K562 treated with DMSO at 1 percent for 24 hours (cell line): ENCODE data around the gene DNAAF1. TPM values are rescaled to one million over a fixed set of nuclear protein-coding genes. Genes with fewer than 3 reads are reported as not detected.

Experiments
- total RNA-seq: library from RNA; unstranded; fragments of 300-600 nt; gene quantifications from 2 replicates; pipeline ENCODE4 v1.2.3, GENCODE V29; 2022; ENCODE audit warnings: low read depth; ENCODE audit not compliant: insufficient read depth

The DNAAF1 gene
- 0.12 TPM in 1 of 2 replicates, not detected in the other for total RNA-seq

GRCh38 chr16:84144859-84145639, at the start of gene DNAAF1, which contains the start of gene HSDL1:
Gene DNAAF1 (plus strand): TSS chr16:84145308. CDS start chr16:84145441, 133 bp downstream.
Gene HSDL1 (minus strand): TSS chr16:84145177. CDS start chr16:84131321, 13,856 bp downstream.

DNA sequence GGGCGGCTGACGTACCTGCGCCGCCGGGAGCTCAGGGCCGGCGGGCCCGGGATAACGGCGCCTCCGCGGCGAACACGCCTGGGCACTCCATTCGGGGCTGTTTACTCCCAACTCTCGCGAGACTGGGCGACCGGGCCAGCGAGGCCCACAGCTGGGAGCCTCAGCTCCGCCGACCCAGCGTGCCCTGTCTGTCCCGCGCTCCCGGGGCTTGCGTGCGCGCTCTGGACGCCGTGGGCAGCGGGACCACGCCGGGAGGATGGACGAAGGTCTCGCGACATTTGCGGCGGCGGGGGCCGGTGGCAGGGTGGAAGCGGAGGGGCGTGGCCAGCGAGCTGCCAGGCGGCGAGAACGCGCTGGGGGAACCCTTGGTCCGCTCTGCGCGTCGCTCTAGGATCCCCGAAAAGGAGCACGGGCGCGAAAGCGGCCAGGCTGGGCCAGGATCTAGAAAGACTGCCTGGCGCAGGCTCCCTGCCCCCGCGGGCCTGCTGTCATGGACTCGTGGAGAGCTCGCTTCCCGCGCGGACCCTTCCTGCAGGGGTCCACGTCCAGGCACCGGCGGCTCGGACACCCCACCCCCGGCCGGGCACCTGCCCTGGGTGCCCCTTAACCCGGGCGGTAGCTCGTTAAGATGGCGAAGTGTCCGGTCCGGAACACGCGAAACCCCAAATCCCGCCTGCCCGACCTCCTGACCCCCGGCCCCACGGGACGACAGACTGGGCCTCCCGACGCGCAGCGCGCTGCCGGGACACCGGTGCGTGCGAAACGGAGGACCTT, 28.2 kb upstream of the DNAAF1 start, which contains the start of gene MBTPS1:
Gene MBTPS1, minus strand, starts transcription at position 223 of the 774 bp plus-strand sequence. CDS start 15,159 bp downstream, outside the sequence.

DNA sequence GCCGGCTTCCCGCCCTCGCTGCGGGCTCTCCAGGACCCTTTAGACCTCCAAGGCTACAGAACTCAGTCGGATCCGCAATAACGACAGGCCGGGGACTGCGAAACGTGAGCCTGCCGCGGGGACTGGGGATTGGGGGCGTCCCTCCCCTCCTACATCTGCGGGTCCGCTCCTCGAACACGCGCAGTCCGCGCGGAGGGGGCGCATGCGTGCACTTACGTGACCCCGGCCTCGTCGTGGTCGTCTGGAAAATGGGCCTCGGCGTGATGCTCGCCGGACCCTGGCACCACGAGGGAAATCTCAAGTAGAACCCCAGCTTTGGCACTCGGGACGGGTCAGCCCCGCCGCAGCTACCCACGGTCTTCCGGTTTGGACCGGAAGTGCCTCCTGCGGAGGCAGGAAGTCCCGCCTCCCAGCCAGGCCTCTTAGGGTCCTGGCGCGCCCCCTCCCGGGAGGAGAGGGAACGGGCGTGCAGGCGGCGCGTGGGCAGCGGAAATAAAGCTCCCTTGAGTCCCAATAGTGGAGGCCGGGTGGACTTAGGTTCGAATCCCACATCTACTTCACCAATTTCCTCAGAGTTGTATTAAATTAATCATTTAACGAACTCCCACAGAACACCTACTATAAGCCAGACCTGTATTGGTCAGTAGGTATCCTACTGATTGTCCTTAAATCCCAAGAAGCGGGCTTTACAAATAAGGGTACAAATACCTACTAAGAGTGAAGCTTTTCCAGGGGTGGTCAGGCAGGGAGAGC, 41.8 kb downstream of the DNAAF1 start, which contains the start of gene TAF1C:
Gene TAF1C, minus strand, starts transcription at position 373 of the 753 bp plus-strand sequence. CDS start 2,069 bp downstream, outside the sequence.

GRCh38 chr16:84190731-84191388, 45.8 kb downstream of the DNAAF1 start, which contains the start of gene ADAD2:
Gene ADAD2 (plus strand): TSS chr16:84191157. CDS start chr16:84191231, 74 bp downstream.

Other genes with a start within 250 kb of the DNAAF1 start
- 2.1 and 2.3 TPM in 2 replicates for gene MLYCD, start 246.2 kb upstream of the DNAAF1 start, total RNA-seq
- 24.3 and 28.7 TPM in 2 replicates for gene OSGIN1, start 192.1 kb upstream of the DNAAF1 start, total RNA-seq
- not detected in 2 replicates for gene NECAB2, start 177.1 kb upstream of the DNAAF1 start, total RNA-seq
- 0.65 TPM in 1 of 2 replicates, not detected in the other for gene SLC38A8, start 102.5 kb upstream of the DNAAF1 start, total RNA-seq
- 85.2 and 92.7 TPM in 2 replicates for gene MBTPS1, start 28.4 kb upstream of the DNAAF1 start, total RNA-seq
- gene HSDL1, start 131 bp upstream of the DNAAF1 start, total RNA-seq, result 36.2 and 36.5 TPM in 2 replicates
- 28.0 and 32.3 TPM in 2 replicates for gene TAF1C, start 41.7 kb downstream of the DNAAF1 start, total RNA-seq
- gene ADAD2, start 45.8 kb downstream of the DNAAF1 start, total RNA-seq, result not detected in 2 replicates
- gene KCNG4, start 94.7 kb downstream of the DNAAF1 start, total RNA-seq, result not detected in 2 replicates
- not detected in 2 replicates for gene WFDC1, start 149.6 kb downstream of the DNAAF1 start, total RNA-seq
- 0.17 TPM in 1 of 2 replicates, not detected in the other for gene ATP2C2, start 223.2 kb downstream of the DNAAF1 start, total RNA-seq